ENCODE measurements around the gene ATP5MC2. TPM values are rescaled to one million over a fixed set of nuclear protein-coding genes. Genes with fewer than 3 reads are reported as not detected.

Gene ATP5MC2
- 250 and 431 TPM in 2 replicates for total RNA-seq

GRCh38 chr12:53675701-53676607 lies at the start of gene ATP5MC2:
Gene ATP5MC2, minus strand, starts transcription at chr12:53676083. Its CDS starts 3,469 bp downstream, at chr12:53672614.

GRCh38 chr12:53625946-53626701 lies 49.8 kb downstream of the ATP5MC2 start, which contains the start of gene ATF7:
Gene ATF7, minus strand, starts transcription at chr12:53626382. Its CDS starts 25,382 bp downstream, at chr12:53601000.

Other genes with a start within 250 kb of the ATP5MC2 start
- gene PRR13, start 234.3 kb downstream of the ATP5MC2 start, total RNA-seq: 72.2 and 91.3 TPM in 2 replicates
- 165 and 336 TPM in 2 replicates for gene PCBP2, start 224.0 kb downstream of the ATP5MC2 start, total RNA-seq
- 39.1 and 46.5 TPM in 2 replicates for gene MAP3K12, start 176.6 kb downstream of the ATP5MC2 start, total RNA-seq
- gene TARBP2, start 174.8 kb downstream of the ATP5MC2 start, total RNA-seq: 40.6 and 40.9 TPM in 2 replicates
- gene NPFF, start 168.6 kb downstream of the ATP5MC2 start, total RNA-seq: not detected in 2 replicates
- 11.4 and 14.4 TPM in 2 replicates for gene ATF7, start 49.7 kb downstream of the ATP5MC2 start, total RNA-seq
- 119 and 132 TPM in 2 replicates for gene CALCOCO1, start 51.4 kb upstream of the ATP5MC2 start, total RNA-seq
- not detected in 2 replicates for gene CISTR, start 75.9 kb upstream of the ATP5MC2 start, total RNA-seq